ENCODE results near the gene ZNF804A.
A peak's percentile ranks its signal among the peaks of the same experiment; 100 is the strongest.

Gene ZNF804A

DNA sequence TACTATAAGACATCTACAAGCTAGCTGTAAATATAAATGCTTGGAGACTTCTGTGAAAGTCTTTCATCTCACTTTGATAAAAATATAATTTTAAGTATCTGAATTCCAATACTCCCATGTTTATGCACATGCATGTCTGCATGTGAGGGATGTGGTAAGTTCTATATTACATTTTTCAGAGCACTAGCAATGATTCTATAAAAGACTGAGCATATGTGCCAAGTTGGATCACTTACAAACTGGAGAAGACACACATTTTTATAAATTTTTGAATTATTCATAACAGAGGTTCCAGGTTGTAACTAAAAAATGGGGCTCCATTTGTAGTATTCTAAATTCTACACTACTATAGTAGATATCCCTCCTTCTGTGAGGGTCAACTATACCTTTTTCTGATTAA, 26.0 kb downstream of the ZNF804A start:
- H3K4me3 ChIP-seq (ENCODE audit: low read depth, low read length) = no peak overlapping the region
- in situ Hi-C loops (cut with HindIII; ENCODE audit: low sequenced_read_pairs) = no loop called here
- TF ChIP-seq, protein P1, sequence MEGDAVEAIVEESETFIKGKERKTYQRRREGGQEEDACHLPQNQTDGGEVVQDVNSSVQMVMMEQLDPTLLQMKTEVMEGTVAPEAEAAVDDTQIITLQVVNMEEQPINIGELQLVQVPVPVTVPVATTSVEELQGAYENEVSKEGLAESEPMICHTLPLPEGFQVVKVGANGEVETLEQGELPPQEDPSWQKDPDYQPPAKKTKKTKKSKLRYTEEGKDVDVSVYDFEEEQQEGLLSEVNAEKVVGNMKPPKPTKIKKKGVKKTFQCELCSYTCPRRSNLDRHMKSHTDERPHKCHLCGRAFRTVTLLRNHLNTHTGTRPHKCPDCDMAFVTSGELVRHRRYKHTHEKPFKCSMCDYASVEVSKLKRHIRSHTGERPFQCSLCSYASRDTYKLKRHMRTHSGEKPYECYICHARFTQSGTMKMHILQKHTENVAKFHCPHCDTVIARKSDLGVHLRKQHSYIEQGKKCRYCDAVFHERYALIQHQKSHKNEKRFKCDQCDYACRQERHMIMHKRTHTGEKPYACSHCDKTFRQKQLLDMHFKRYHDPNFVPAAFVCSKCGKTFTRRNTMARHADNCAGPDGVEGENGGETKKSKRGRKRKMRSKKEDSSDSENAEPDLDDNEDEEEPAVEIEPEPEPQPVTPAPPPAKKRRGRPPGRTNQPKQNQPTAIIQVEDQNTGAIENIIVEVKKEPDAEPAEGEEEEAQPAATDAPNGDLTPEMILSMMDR (IDR thresholded peaks at IDR 0.05; ENCODE audit: low read depth, low read length, missing control alignments) = no peak
- DNase-seq (ENCODE audit: low read depth) = no peak

DNA sequence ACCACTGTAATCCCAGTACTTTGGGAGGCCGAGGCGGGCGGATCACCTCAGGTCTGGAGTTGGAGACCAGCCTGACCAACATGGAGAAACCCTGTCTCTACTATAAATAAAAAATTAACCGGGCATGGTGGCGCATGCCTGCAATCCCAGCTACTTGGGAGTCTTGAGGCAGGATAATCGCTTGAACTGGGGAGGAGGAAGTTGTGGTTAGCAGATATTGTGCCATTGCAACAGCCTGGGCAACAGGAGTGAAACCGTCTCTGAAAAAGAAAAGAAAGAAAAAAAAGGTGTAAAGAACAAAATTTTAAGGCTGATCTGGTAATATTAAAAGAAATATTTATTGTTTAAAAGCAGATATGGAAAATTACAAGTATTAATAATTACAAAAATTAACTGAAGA, 29.7 kb downstream of the ZNF804A start:
- no peak for DNase-seq (ENCODE audit: low read depth)
- in situ Hi-C loops (cut with HindIII; ENCODE audit: low sequenced_read_pairs) = no loop called here
- no peak overlapping the region for H3K4me3 ChIP-seq (ENCODE audit: low read depth, low read length)
- TF ChIP-seq, protein P1 (IDR thresholded peaks at IDR 0.05; ENCODE audit: low read depth, low read length, missing control alignments) = no peak

DNA sequence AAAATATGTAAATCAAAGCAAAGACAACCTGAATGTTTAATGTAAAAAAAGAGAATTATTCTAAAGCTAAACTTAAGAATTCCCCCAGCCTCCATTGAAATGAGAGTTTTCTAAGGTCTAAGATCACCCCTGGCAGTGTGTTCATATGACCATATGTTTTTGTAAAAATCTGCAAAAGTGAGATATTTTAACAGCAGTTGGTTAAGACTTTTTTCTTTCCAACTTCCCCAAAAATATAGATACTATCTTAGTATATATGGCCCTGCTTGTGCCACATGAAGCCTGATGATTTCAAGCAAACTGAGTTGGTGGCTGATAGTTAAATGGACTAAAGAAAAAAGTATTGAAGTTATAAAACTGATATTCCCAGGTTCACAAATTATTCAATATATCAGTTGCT, 35.4 kb downstream of the ZNF804A start:
- no peak for DNase-seq (ENCODE audit: low read depth)
- no peak overlapping the region for H3K4me3 ChIP-seq (ENCODE audit: low read depth, low read length)
- in situ Hi-C loops (cut with HindIII; ENCODE audit: low sequenced_read_pairs) = no loop called here
- TF ChIP-seq, protein P1 (IDR thresholded peaks at IDR 0.05; ENCODE audit: low read depth, low read length, missing control alignments) = no peak

DNA sequence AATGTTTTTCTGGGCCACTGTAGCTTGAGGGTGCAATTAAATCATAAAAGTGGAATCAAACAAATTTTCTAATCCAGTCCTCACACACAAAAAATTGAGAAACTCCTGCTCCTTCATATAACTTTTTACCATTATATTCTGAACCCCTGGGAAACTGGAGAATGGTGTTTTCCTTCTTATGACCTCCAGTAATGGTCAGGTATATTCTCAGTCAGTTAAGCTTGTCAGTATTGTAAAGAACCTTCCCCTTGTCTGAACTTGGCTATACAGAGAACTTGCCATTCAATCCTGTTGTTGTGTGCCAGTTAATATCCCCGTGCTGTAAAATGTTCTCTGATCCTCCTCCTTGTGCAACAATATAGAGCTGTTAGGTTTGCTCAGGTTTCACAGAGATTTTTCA, 39.5 kb downstream of the ZNF804A start:
- DNase-seq (ENCODE audit: low read depth) = no peak
- H3K4me3 ChIP-seq (ENCODE audit: low read depth, low read length) = no peak overlapping the region
- TF ChIP-seq, protein P1 (IDR thresholded peaks at IDR 0.05; ENCODE audit: low read depth, low read length, missing control alignments) = no peak
- in situ Hi-C loops (cut with HindIII; ENCODE audit: low sequenced_read_pairs) = no loop called here

DNA sequence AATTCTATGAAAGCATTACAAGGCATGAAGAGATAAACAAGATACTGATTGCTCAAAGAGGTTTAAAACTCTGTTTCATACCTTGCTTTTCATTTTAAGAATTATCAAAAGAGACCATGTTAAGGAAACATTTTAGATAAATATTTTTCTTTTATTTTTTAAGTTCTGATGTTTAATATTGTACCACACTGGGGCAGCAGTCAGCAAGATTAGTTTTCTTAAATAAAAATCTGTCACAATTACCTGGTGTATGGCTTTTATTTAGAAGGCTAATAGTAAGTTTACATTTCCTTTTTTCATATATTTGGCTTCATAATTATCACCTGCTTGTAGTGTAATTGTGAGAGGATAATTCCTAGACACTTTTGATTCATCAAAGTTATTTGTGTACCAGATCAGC, 46.4 kb downstream of the ZNF804A start:
- TF ChIP-seq, protein P1 (IDR thresholded peaks at IDR 0.05; ENCODE audit: low read depth, low read length, missing control alignments) = no peak
- H3K4me3 ChIP-seq (ENCODE audit: low read depth, low read length) = no peak overlapping the region
- peak; percentile 24 for DNase-seq (ENCODE audit: low read depth)
- in situ Hi-C loops (cut with HindIII; ENCODE audit: low sequenced_read_pairs) = no loop called here

DNA sequence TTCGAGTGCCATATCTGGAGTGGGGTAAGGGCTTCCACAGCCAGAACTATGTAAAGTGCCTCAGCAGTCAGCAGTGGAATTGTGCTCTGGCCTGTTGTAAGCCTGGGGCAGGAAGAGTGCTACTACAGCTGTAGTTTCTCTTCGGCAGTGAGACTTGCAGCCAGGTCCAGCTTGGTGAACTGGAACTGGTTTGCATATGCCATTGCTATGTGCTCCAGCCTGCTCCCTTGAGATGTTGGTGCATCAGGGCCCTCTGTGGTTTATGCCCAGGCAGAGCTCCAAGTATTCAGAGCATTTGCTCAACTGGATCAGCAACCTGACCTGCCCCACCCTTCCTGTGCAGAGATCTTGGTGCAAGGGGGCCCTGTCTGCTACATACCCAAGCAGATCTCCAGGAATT, 47.8 kb downstream of the ZNF804A start:
- no peak overlapping the region for H3K4me3 ChIP-seq (ENCODE audit: low read depth, low read length)
- DNase-seq (ENCODE audit: low read depth) = peak; percentile 8
- in situ Hi-C loops (cut with HindIII; ENCODE audit: low sequenced_read_pairs) = no loop called here
- TF ChIP-seq, protein P1 (IDR thresholded peaks at IDR 0.05; ENCODE audit: low read depth, low read length, missing control alignments) = no peak

DNA sequence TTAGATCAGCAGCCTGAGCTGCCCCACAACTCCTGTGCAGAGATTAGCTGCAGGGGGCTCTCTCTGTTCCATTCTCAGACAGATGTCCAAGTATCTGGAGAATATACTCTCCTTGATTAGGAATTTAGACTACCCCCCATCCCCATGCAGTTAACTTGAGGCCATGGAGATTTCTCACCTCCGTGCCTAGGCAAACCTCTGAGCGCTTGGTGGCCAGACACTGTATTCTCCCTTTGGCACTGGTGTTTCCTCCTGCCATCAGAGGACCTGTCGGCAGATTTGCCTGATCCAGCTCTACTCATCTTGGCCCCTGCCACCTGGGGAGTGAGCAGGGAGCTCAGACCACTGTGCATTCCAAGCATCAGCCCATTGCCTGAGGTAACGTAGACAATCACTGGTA, 48.3 kb downstream of the ZNF804A start:
- DNase-seq (ENCODE audit: low read depth) = no peak
- in situ Hi-C loops (cut with HindIII; ENCODE audit: low sequenced_read_pairs) = no loop called here
- H3K4me3 ChIP-seq (ENCODE audit: low read depth, low read length) = no peak overlapping the region
- TF ChIP-seq, protein P1 (IDR thresholded peaks at IDR 0.05; ENCODE audit: low read depth, low read length, missing control alignments) = no peak

All from astrocyte of the cerebellum (primary cell).